GM12874 (cell line): ENCODE results near the gene DNAJC7.

ENCODE experiments used
- TF ChIP-seq, protein P1 (sequence below): IDR thresholded peaks from 2 replicates; pipeline ENCODE4 v1.5.1; 2011; ENCODE audit warnings: low read depth, mild to moderate bottlenecking, control low read depth, low read length, moderate library complexity; ENCODE audit not compliant: insufficient read depth

Gene DNAJC7

DNA sequence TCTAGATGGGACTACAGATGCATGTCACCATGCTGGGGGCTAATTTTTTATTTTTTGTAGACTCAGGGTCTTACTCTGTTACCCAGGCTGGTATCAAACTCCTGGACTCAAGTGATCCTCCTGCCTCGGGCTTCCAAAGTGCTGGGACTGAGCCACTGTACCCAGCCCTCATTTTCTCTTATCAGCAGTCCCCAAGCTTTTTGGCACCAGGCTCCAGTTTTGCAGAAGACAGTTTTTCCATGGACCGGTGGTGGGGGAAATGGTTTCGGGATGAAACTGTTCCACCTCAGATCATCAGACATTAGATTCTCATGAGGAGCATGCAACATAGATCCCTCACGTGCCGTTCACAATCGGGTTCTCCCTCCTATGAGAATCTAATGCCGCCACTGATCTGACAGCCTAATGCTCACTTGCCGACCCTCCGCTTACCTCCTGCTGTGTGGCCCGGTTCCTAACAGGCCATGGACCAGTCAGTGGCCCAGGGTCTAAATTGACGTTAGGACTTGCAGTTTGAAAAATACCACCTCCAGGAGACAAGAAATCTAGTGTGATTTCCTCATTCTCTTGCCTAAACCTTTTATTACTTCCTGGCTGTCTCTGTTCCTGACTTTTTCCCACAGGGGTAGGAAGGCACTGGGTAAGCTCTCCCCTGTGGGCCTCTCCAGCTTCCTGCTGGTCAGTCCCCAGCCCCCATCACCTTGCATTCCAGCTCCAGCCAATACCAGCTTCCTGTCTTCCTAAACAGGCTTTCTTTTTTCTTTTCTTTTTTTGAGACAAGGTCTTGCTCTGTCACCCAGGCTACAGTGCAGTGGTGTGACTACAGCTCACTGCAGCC, 60.0 kb downstream of the DNAJC7 start:
- TF ChIP-seq, protein P1, sequence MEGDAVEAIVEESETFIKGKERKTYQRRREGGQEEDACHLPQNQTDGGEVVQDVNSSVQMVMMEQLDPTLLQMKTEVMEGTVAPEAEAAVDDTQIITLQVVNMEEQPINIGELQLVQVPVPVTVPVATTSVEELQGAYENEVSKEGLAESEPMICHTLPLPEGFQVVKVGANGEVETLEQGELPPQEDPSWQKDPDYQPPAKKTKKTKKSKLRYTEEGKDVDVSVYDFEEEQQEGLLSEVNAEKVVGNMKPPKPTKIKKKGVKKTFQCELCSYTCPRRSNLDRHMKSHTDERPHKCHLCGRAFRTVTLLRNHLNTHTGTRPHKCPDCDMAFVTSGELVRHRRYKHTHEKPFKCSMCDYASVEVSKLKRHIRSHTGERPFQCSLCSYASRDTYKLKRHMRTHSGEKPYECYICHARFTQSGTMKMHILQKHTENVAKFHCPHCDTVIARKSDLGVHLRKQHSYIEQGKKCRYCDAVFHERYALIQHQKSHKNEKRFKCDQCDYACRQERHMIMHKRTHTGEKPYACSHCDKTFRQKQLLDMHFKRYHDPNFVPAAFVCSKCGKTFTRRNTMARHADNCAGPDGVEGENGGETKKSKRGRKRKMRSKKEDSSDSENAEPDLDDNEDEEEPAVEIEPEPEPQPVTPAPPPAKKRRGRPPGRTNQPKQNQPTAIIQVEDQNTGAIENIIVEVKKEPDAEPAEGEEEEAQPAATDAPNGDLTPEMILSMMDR: no peak

DNA sequence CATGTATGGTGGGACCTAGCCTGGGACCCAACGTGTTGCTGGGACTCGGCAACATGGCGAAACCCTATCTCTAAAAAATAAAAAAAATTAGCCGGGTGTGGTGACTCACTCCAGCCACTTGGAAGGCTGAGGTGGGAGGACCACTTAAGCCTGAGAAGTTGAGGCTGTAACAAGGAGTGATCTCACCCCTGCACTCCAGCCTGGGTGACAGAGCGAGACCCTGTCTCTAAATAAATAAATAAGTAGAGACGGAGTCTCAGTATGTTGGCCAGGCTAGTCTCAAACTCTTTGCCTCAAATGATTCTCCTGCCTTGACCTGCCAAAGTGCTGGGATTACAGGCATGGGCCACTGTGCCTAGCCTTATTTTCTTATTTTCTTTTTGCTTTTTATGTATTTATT, 60.7 kb downstream of the DNAJC7 start:
- TF ChIP-seq, protein P1: no peak

DNA sequence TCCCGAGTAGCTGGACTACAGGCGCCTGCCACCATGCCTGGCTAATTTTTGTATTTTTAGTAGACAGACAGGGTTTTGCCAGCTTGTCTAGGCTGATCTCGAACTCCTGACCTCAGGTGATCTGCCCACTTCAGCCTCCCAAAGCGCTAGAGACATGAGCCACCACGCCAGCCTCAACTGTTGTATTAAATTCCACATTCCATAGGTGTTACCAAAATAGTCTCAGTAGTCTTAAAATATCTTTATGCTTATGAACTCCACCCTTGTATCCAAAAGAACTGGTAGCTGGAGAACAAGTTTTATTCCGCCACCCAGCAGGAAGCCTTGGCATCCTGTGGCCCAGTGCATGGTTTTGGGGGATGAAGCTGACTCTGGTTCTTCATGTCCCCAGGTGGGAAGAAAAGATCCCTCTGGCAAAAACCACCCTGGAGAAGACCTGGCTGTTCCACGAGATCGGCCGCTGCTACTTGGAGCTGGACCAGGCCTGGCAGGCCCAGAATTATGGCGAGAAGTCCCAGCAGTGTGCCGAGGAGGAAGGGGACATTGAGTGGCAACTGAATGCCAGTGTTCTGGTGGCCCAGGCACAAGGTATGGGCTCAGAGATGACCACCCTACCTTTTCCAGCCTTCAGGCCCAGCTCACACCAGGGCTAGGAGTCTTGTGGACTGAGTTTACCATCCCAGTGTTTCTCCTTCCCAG, 68.3 kb downstream of the DNAJC7 start:
- TF ChIP-seq, protein P1: no peak

DNA sequence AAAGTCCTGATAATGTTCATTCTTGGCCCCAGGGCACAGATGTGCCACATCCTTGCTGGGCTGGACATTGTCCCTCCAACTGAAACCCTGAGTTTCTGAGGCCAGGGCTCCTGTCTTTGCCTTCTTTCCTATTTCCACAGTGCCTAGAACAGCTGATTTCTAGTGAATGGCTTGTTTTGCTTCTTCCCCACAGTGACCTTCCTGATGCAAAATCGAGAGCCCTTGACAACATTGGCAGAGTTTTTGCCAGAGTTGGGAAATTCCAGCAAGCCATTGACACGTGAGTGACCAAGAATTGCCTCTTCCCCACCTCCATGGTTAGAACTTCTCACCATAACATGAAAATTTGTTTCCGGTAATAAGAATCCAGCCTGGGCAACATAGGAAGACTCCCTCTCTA, 72.3 kb downstream of the DNAJC7 start:
- TF ChIP-seq, protein P1: no peak

DNA sequence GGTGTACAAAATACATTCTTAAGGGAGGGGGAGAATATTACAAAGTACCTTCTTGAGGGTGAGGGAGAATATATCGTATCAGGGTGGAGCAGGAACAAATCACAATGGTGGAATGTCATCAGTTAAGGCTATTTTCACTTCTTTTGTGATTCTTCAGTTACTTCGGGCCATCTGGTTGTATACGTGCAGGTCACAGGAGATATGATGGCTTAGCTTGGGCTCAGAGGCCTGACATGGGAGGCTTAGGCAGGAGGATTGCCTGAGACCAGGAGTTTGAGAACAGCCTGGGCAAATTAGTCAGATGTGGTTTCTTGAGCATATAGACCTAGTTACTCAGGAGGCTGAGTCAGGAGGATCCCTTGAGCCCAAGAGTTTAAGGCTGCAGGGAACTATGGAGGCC, 73.7 kb downstream of the DNAJC7 start:
- TF ChIP-seq, protein P1: no peak

DNA sequence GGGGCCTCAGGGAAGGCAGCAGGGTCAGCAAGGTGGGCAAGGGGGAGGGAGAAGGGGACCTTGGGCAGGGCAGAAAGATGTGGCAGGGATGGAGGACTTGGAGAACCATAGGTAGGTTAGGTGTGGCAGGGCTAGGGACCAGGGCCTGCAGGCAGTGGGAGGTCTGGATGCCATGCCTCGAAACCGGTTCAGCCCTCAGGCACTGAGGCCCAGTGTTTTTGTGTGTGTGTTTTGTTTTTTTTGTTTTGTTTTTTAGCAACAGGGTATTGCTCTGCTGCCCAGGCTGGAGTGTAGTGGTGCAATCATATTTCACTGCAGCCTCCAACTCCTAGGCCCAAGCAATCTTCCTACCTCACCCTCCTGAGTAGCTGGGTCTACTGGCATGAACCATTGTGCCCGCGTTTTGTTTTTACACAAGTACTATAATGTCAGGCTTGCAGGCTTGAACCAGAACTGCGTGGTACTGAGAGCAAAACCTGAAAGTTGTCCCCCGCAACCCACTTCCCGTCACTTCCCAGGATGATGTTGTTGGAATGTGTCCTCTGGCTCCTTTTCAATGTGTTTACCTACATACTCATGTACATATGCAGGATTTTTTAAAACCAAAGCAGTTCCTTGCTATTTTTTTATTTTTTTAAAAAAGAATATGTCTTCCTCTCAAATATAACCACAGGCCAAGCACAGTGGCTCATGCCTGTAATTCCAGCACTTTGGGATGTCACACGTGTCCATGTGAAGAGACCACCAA, 74.4 kb downstream of the DNAJC7 start:
- TF ChIP-seq, protein P1: no peak

DNA sequence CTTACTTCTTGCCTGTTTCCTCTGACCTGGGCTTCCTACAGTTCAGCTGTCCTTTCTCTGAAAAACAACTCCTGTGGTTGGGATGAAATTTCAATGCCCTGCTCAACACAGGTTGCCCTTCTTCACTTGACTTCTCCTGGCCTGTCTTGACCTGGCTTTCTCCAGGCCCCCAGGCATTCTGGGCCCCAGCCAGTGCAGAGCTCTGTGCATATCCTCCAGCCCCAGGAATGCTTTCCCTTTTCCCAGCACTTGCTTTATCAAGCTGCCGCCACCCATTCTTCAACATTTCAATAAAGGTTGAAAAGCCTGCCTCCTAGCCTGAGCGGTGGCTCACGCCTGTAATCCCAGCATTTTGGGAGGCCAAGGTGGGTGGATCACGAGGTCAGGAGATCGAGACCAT, 76.1 kb downstream of the DNAJC7 start:
- TF ChIP-seq, protein P1: no peak
